GM18519 (cell line): Measurements from ENCODE around the gene BCAS4.
A peak's percentile ranks its signal among the peaks of the same experiment; 100 is the strongest.

Experiments used
- ATAC-seq: cut with Tn5 transposase; IDR thresholded peaks from one replicate; pipeline ENCODE4 v1.9.1; 2021; ENCODE audit warnings: mild to moderate bottlenecking, moderate library complexity; ENCODE audit not compliant: unreplicated experiment, low FRiP score

The BCAS4 gene

GRCh38 chr20:50819349-50819748 is 24.5 kb downstream of the BCAS4 start:
- no peak for ATAC-seq

DNA sequence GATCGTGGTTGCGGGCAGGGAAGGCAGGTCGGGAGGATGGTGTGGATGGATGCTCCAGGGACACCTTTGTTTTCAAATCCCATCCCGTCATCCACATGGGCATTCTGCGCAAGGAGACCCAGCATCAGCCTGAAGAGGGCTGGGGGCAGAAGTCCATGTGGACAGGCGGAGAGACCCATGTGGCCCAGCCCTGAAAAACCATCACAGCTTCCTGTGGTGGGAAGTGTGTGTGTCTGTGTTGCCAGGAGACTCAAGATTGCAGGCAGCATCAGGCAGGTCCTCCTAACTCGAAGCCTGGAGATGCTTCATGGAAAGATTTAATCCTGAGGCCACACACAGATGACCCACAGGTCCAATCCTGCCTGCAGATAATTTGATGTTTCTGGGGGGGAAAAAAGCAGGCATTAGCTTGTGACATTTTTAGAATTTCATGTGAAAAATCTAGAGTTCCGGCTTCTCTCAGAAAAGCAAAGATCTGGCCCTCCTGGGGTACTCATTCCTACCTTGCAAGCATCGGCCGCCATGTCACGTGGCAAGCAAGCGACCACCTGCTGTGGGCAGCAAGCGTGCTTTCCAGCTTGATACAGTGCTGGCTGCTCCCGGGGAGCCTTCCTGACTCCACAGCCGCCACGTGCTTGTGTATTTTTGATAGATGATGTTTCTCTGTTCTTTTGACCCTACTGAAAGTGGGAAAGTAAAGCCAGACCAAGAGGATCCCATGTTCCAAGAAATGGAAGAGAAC is 25.8 kb downstream of the BCAS4 start:
- no peak for ATAC-seq

GRCh38 chr20:50821257-50821921 is 26.5 kb downstream of the BCAS4 start:
- no peak for ATAC-seq

- ATAC-seq, result no peak
These were observed 27.1 kb downstream of the BCAS4 start for GRCh38 chr20:50821994-50822393.

- no peak for ATAC-seq
These were observed 28.5 kb downstream of the BCAS4 start for GRCh38 chr20:50823319-50823718.

GRCh38 chr20:50824137-50824536 is 29.3 kb downstream of the BCAS4 start:
- ATAC-seq, result no peak

- no peak for ATAC-seq
These were observed 31.3 kb downstream of the BCAS4 start for GRCh38 chr20:50826121-50826520.

- ATAC-seq, result no peak
These were observed 33.7 kb downstream of the BCAS4 start for GRCh38 chr20:50828363-50829136.

GRCh38 chr20:50831622-50832021 is 36.8 kb downstream of the BCAS4 start:
- ATAC-seq, result no peak

DNA sequence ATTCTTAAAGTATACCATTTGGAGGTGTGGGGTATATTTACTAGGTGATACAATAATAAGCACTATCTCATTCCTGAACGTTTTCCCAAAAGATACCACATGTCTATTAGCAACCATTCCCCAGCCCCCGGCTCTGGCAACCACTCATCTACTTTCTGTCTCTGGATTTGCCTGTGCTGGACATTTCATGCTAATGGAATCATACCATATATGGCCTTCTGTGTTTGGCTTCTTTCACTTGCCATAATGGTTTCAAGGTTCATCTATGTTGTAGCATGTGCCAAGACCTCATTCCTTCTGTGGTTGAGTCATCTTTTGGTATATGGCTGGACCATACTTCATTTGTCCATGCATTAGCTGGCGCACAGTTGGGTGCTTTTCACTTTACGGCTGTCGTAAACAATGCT is 39.7 kb downstream of the BCAS4 start:
- ATAC-seq, result no peak

GRCh38 chr20:50837532-50838321 is 42.9 kb downstream of the BCAS4 start:
- ATAC-seq, result no peak

GRCh38 chr20:50838322-50838625 is 43.4 kb downstream of the BCAS4 start:
- no peak for ATAC-seq

GRCh38 chr20:50838707-50839385 is 44.0 kb downstream of the BCAS4 start:
- ATAC-seq, result no peak

DNA sequence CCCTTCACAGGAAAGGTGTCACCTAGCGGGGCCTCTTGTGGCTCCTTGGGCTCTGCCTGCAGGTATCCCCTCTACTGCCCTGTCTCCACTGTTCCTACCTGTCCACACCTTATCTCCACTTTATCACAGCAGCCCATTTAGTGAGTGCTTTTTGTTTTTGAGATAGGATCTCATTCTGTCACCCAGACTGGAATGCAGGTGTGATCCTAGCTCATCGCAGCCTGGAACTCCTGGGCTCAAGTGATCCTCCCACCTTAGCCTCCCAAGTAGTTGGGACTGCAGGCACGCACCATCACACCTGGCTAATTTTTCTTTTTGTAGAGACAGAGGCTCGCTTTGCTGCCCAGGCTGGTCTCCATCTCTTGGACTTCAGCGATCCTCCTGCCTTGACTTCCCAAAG is 48.0 kb downstream of the BCAS4 start:
- ATAC-seq, result no peak

DNA sequence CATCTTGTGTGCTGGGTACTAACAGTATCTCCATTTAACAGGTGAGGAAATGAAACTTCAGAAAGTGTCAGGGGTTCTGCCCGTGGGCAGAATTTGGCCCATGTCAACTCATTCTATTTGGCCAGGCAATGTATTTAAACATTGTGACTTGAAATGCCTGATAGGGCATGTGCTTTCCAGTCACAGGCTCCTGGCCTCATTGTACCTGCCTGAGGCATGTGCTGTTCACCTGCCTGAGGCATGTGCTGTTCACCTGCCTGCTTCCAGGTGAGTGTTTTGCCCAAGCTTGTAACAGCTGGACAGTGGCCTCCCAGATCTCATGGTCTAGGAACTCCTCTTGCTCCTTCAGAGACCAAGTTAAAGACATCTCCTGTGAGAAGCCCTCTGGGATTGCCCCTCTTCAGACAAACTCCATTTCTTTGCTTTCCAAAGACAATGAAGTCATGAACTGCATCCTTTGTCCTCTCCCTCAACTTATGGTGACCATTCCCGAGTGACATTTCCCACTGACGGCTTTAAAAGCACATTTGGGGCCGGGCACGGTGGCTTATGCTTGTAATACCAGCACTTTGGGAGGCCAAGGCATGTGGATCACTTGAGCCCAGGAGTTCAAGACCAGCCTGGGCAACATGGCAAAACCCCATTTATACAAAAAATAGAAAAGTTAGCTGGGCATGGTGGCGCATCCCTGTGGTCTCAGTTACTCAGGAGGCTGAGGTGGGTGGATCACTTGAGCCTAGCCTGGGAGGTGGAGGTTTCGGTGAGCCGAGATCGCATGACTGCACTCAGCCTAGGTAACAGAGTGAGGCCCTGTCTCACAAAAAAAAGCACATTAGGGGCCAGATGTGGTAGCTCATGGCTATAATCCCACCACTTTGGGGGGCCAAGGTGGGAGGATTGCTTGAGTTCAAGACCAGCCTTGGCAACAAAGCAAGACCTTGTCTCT is 48.7 kb downstream of the BCAS4 start:
- ATAC-seq, result no peak

DNA sequence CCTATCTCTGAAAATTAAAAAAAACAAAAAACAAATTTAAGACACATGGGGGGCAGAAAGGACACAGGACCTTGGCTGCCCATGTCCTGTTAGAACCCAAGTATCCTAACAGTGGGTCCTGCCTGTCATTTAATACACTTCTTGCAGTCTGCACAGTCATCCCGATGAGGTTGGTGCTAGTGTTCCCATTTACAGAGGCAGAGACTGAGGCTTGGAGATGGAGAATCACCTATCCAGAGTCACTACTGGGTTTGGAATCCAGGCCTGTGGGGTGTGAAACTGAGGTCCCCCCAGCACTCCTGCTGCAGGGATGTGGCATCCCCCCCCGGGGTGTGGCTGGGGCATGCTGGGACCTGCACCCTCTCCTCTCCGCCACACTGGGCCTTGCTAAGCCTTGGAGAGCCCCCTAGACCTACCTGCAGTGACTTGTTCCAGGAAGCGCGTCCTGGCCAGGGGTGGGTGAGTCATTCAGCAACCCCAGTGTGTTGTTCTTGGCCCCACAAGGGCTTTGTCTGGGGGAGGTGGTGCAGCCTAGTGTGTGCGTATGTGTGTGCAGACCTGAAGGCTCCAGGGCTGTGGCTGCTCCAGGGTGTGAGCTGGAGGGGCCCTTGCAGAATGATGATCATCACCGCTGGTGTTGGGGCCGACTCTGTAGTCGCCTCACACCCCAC is 49.7 kb downstream of the BCAS4 start:
- ATAC-seq, result peak; percentile 89

GRCh38 chr20:50845566-50846215 is 50.8 kb downstream of the BCAS4 start:
- no peak for ATAC-seq

- ATAC-seq, result no peak
These were observed 53.5 kb downstream of the BCAS4 start for GRCh38 chr20:50848341-50848808.
